Astrocyte (in vitro differentiated cells and primary cell): ENCODE data around the gene MARCOL. TPM values are rescaled to one million over a fixed set of nuclear protein-coding genes. Genes with fewer than 3 reads are reported as not detected.

Source experiments
- DNase-seq: peaks from one replicate; pipeline ENCODE4 v3.0.0-alpha.2; 2010; ENCODE audit warnings: low read depth
- FAIRE-seq: peaks from 2 replicates; lab custom pipeline; 2011; peaks lifted over from hg19 to GRCh38; lab: Jason Lieb, UNC
- H2AFZ ChIP-seq: 2 replicates; pipeline ENCODE4 v1.6.0; 2012; ENCODE audit warnings: low read depth, low read length, inconsistent platforms
- H3K27ac ChIP-seq: 2 replicates; pipeline ENCODE4 v1.5.1; 2011; ENCODE audit warnings: low read depth, low read length, inconsistent platforms
- H3K27me3 ChIP-seq: 2 replicates; pipeline ENCODE4 v1.6.0; 2011; ENCODE audit warnings: low read length, inconsistent platforms; ENCODE audit not compliant: insufficient read depth
- H3K36me3 ChIP-seq: 2 replicates; pipeline ENCODE4 v1.5.1; 2011; ENCODE audit warnings: low read length, inconsistent platforms; ENCODE audit not compliant: insufficient read depth
- H3K4me1 ChIP-seq: 2 replicates; pipeline ENCODE4 v1.5.1; 2011; ENCODE audit warnings: low read length, inconsistent platforms; ENCODE audit not compliant: insufficient read depth
- H3K4me2 ChIP-seq: 2 replicates; pipeline ENCODE4 v1.6.0; 2012; ENCODE audit warnings: low read length, inconsistent platforms
- H3K4me3 ChIP-seq: 2 replicates; pipeline ENCODE4 v1.5.1; 2011; ENCODE audit warnings: low read depth, mild to moderate bottlenecking, low read length, inconsistent platforms; ENCODE audit not compliant: insufficient read depth
- H3K79me2 ChIP-seq: 2 replicates; pipeline ENCODE4 v1.6.0; 2012; ENCODE audit warnings: mild to moderate bottlenecking, low read length, inconsistent platforms; ENCODE audit not compliant: insufficient read depth
- H3K9ac ChIP-seq: 2 replicates; pipeline ENCODE4 v1.6.0; 2012; ENCODE audit warnings: mild to moderate bottlenecking, low read length, inconsistent platforms
- H3K9me3 ChIP-seq: 2 replicates; pipeline ENCODE4 v1.5.1; 2012; ENCODE audit warnings: low read depth, mild to moderate bottlenecking, low read length, inconsistent platforms; ENCODE audit not compliant: insufficient read depth
- H4K20me1 ChIP-seq: 2 replicates; pipeline ENCODE4 v1.6.0; 2012; ENCODE audit warnings: low read length, inconsistent platforms; ENCODE audit not compliant: insufficient read depth
- H3K27ac Mint-ChIP-seq: one replicate; pipeline ENCODE4 v1.8.0; 2021; ENCODE audit warnings: mild to moderate bottlenecking, mixed read lengths; ENCODE audit not compliant: unreplicated experiment
- H3K27me3 Mint-ChIP-seq: one replicate; pipeline ENCODE4 v1.8.0; 2021; ENCODE audit warnings: low read depth, mixed read lengths; ENCODE audit not compliant: unreplicated experiment
- H3K36me3 Mint-ChIP-seq: one replicate; pipeline ENCODE4 v1.8.0; 2021; ENCODE audit warnings: low read depth, mixed read lengths; ENCODE audit not compliant: unreplicated experiment
- H3K4me1 Mint-ChIP-seq: one replicate; pipeline ENCODE4 v1.8.0; 2021; ENCODE audit warnings: low read depth, mixed read lengths; ENCODE audit not compliant: unreplicated experiment
- H3K4me3 Mint-ChIP-seq: one replicate; pipeline ENCODE4 v1.8.0; 2021; ENCODE audit warnings: mild to moderate bottlenecking, moderate library complexity, mixed read lengths; ENCODE audit not compliant: unreplicated experiment
- H3K9me3 Mint-ChIP-seq: one replicate; pipeline ENCODE4 v1.8.0; 2021; ENCODE audit warnings: mild to moderate bottlenecking, mixed read lengths; ENCODE audit not compliant: unreplicated experiment
- CTCF ChIP-seq: IDR thresholded peaks from 2 replicates; pipeline ENCODE4 v1.5.1; 2011; ENCODE audit warnings: low read depth, mild to moderate bottlenecking, inconsistent platforms, low read length, moderate library complexity; ENCODE audit not compliant: insufficient read depth
- EZH2 ChIP-seq: IDR thresholded peaks from 2 replicates; pipeline ENCODE4 v1.6.1; 2012; ENCODE audit warnings: mild to moderate bottlenecking, low read length, inconsistent platforms; ENCODE audit not compliant: insufficient read depth
- total RNA-seq: library from RNA; stranded (reverse); gene quantifications from 2 replicates; pipeline ENCODE4 v1.2.1, GENCODE V29; 2021

Gene MARCOL
- total RNA-seq, 1 donor from 2014 or later, result not detected

DNA sequence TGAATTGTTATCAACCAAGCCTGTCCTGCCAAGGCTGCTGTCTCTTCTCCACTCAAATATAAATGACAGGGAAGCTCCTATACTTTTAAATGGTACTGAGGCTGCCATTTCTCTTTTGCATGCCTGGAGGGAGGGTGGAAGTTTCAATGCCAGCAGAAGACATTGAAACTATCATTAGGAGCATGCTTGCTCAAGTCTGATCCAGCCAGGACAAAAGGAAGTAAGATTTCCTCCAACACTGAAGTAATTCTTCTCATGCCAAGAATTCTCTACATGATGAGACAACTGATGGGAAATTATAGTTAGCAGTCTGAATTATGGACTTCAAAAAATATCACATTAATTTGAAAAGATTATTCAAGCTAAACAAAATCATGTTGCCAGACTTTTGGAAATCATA, 30.1 kb upstream of the MARCOL start:
- Mint-ChIP-seq H3K27ac (no peak overlapping the region), H3K4me3 (no peak overlapping the region), H3K27me3 (no peaks in the 10 kb centered on the region), H3K9me3 (no peaks in the 10 kb centered on the region), H3K4me1 (peaks cover 8% of the 10 kb centered on the region), H3K36me3 (no peaks in the 10 kb centered on the region)
- no peak overlapping the region for H3K4me2 ChIP-seq
- H3K27me3 ChIP-seq, result no peaks in the 10 kb centered on the region
- FAIRE-seq, result no peak
- DNase-seq, result no peak
- TF ChIP-seq EZH2, result no peak
- no peak for TF ChIP-seq CTCF
- H3K4me1 ChIP-seq, result no peaks in the 10 kb centered on the region
- no peak overlapping the region for H3K4me3 ChIP-seq
- no peaks in the 10 kb centered on the region for H4K20me1 ChIP-seq
- no peak overlapping the region for H2AFZ ChIP-seq
- no peaks in the 10 kb centered on the region for H3K79me2 ChIP-seq
- H3K9me3 ChIP-seq, result no peaks in the 10 kb centered on the region
- H3K27ac ChIP-seq, result no peak overlapping the region
- no peaks in the 10 kb centered on the region for H3K36me3 ChIP-seq
- no peak overlapping the region for H3K9ac ChIP-seq

- DNase-seq, result no peak
- H3K9me3 ChIP-seq, result no peaks in the 10 kb centered on the region
- H3K27me3 ChIP-seq, result no peaks in the 10 kb centered on the region
- H3K9me3 Mint-ChIP-seq, result no peaks in the 10 kb centered on the region
- H3K4me1 ChIP-seq, result no peaks in the 10 kb centered on the region
- no peak overlapping the region for H2AFZ ChIP-seq
- H3K9ac ChIP-seq, result no peak overlapping the region
- H3K79me2 ChIP-seq, result no peaks in the 10 kb centered on the region
- H3K36me3 Mint-ChIP-seq, result no peaks in the 10 kb centered on the region
- H3K27me3 Mint-ChIP-seq, result no peaks in the 10 kb centered on the region
- H3K27ac ChIP-seq, result no peak overlapping the region
- no peak for FAIRE-seq
- TF ChIP-seq EZH2, result no peak
- no peak for TF ChIP-seq CTCF
- H3K27ac Mint-ChIP-seq, result no peak overlapping the region
- H3K4me3 Mint-ChIP-seq, result no peak overlapping the region
- H3K36me3 ChIP-seq, result no peaks in the 10 kb centered on the region
- no peak overlapping the region for H3K4me2 ChIP-seq
- no peaks in the 10 kb centered on the region for H4K20me1 ChIP-seq
- no peak overlapping the region for H3K4me3 ChIP-seq
- peaks cover 8% of the 10 kb centered on the region for H3K4me1 Mint-ChIP-seq
These were observed 29.1 kb upstream of the MARCOL start for GRCh38 chr5:148209151-148209770.

DNA sequence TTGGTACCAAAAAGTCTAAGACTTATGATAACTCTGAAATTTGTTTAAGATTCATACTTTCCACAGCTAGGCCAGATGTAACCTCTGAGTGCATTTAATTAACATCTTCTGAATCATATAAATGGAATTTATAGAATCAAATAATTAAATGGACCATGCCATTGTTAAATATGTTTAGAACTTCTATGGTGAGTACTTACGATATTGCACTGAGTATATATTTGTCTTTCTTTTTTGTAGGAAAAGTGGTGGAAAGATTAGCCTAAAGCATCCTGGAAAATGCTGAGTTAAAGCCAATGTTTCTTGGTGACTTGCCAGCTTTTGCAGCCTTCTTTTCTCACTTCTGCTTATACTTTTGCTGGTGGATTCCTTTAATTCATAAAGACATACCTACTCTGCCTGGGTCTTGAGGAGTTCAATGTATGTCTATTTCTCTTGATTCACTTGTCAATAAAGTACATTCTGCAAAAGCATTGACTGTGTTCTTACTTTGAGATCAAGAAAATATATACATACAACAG, 23.6 kb upstream of the MARCOL start:
- FAIRE-seq (no peak), DNase-seq (no peak)
- H2AFZ ChIP-seq, result no peak overlapping the region
- H3K4me3 ChIP-seq, result no peak overlapping the region
- H3K79me2 ChIP-seq, result no peaks in the 10 kb centered on the region
- no peaks in the 10 kb centered on the region for H3K9me3 ChIP-seq
- no peaks in the 10 kb centered on the region for H3K9me3 Mint-ChIP-seq
- no peak overlapping the region for H3K4me2 ChIP-seq
- H3K4me1 Mint-ChIP-seq, result no peaks in the 10 kb centered on the region
- no peaks in the 10 kb centered on the region for H3K27me3 ChIP-seq
- no peaks in the 10 kb centered on the region for H3K4me1 ChIP-seq
- no peaks in the 10 kb centered on the region for H3K36me3 Mint-ChIP-seq
- H3K36me3 ChIP-seq, result no peaks in the 10 kb centered on the region
- TF ChIP-seq CTCF (no peak), EZH2 (no peak)
- H3K27me3 Mint-ChIP-seq, result no peaks in the 10 kb centered on the region
- no peak overlapping the region for H3K27ac Mint-ChIP-seq
- H4K20me1 ChIP-seq, result no peaks in the 10 kb centered on the region
- no peak overlapping the region for H3K9ac ChIP-seq
- no peak overlapping the region for H3K27ac ChIP-seq
- no peak overlapping the region for H3K4me3 Mint-ChIP-seq
